NCI-H146 (cell line): ENCODE results near the gene TACR2.

ENCODE experiments used
- DNase-seq: peaks from one replicate; lab custom pipeline; 2025; lab: John Stamatoyannopoulos, UW

TACR2 gene

GRCh38 chr10:69416695-69417094, at the start of gene TACR2:
Gene TACR2 (minus strand): TSS chr10:69416918. CDS start chr10:69416323, 595 bp downstream.
- no peak for DNase-seq

GRCh38 chr10:69466158-69466490, 49.4 kb upstream of the TACR2 start:
- DNase-seq, result no peak

DNA sequence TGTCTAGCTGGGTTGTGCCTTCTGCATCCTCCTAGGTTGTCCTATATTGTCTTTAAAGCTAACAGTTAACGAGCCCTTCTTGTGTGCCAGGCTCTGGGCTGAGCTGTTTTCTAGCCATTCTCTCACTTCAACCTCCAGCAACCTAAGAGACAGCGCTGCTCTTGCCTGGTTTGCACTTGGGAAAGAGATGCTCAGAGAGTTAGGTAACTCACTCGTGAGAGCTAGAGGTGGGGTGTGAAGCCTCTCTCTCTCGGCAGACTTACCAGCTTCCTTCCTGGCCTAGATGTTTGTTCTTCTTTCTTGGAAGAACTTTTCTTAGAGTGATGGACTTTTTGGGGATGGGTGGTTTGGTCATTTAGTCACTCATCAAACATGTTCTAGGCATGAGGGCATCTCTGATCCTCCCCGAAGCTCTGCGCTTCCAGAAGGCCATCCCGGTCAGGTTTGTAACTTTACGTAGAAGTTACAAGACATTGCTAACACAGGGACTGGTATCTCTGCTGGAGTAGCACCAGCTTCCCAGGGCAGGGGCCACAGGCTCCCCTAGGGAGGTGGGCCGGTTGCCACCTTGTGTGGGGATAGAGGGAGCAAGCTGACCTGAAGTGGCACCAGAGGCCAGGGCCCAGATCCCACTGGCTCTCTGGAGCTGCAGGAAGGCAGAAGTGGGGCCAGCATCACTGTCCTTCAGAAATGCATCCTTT, 48.9 kb upstream of the TACR2 start:
- DNase-seq, result no peak

DNA sequence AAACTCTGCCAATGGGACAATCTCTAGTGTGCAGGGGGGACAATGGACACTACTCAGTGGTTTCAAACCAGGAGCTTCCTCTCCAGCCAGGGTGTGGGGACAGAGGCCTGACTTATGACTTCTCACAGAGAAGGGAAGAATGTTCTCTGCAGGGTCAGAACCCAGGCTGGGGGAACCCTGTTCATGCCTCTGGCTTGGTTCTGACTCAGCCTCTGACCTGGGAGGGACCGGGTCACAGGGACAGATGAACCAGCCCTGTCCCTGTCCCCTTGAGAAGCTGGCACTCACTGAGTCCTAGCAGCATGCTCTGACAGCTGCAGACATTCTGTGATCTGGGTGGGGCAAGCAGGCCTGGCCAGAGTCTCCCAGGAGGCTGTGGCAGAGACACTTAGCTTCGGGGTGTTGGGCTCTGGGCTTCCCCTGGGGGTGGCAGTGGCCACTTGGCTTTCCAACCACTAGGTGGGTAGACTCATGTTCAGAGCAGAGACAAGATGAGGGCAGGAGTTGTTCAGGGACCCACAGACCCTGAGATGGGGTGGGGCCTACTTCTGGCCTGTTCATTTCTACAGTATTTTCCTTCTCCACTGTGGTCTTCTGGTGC, 48.2 kb upstream of the TACR2 start:
- no peak for DNase-seq

GRCh38 chr10:69464401-69464800, 47.7 kb upstream of the TACR2 start:
- DNase-seq, result no peak

DNA sequence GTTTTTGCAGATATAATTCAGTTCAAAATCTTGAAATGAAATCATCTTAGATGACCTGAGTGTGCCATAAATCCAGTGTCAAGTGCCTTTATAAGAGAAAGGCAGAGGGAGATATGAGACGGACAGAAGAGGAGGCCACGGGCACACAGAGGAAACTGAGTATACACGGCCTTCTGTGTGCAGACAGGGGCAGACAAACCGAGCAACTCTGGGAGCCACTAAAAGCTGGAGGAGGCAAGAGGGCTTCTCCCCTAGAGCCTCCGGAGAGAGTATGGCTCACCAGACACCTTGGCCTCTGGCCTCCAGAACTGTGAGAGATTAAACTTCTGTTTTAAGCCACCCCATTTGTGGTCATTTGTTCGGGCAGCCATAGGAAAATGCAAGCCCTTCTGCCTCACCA, 47.2 kb upstream of the TACR2 start:
- DNase-seq, result no peak

DNA sequence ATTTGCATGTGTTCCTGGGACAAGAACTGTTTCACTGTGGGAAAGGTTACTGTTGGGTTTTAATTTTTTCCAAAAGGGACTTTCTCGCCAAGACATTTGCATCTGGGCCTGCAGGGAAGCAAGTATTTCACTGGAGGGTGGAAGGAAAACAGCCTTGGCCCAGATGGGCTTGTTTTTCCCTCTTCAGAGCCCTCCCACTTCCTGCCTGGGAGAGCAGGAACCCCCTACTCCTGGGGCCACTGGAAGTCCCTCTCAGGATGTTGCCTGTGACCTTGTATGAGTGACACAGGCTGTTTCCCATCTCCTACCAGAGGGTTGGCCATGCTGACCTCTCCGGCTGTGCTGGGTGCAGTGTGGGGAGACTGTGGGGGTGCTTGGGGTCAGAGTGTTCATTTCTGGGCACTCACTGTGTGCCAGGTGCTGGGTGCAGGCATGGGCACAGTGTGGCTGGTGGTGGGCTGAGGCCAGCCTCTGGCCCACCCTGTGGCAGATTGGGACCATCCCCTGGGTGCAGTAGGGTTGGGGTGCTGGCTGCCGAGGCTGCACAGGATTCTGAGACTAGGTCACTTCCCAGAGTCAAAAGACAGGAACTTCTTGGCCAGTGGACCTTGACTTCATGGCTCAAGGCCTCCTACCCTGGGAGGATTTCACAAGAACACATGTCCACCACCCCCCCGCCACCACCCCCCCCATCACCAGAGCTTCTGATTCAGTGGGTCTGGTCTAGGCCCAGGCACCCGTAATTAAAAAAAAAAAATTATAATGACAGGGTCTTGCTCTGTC, 44.7 kb upstream of the TACR2 start:
- no peak for DNase-seq

DNA sequence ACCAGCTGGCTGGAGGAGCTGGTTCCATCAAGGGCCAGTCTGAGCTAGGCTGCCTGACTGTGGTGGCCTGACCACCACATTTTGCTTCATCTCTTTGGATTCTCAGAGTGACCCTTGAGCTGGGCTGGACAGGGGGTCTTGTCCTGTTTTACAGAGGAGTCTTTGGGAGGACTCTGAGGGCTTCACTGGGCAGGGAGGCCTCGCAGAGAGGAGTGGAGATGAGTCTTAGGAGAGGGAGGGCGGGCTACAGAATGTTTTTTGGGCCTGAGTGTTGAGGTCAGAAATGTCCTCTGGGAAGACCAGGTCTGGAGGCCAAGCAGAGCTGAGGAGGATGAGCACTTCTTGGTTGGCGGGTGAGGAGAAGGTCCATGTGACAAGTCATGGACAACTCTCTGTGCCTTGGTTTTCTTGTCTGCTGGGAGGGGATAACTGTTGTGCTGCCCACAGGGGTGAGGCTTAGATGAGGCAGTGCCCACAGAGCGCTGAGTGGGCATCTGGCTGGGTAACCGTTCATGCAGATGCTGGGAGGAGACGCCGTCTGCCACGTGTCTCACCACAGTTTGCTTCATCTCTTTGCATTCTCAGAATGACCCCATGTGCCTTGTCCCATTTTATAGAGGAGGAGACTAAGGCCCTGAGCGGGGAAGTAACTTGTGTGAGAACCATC, 44.0 kb upstream of the TACR2 start:
- no peak for DNase-seq

- no peak for DNase-seq
These were observed 43.3 kb upstream of the TACR2 start for GRCh38 chr10:69459893-69460575.

- no peak for DNase-seq
These were observed 42.5 kb upstream of the TACR2 start for GRCh38 chr10:69459101-69459790.

DNA sequence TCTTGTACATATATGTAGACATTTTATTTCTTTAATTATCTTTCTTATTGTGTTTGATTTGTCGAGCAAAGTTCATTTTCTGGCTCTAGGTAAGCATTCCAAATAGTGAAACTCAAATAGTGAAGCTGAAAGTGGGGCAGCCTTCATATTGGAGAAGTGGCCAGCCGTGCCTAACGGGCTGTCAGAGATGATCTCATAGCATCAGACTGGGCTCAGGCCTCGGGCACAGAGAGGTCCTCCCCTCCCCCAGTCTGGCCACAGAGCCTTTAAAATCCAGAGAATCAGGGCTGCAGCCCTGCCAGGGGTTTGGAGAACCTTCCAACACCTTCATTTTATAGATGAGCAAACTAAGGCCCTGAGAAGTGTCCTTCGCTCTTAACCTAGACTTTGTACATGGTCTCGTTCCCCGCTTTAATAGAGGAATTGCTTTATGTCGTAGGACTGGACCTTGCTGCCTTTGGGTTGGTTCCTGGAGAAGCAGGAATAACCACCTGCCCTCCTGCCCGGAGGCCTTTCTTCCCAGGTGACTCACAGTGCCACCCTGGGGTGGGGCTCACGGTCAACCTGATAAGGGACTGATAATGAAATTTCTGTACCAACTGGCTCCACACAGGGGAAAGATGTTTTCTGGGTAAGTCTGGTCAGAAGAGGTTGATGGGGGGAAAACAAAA, 41.8 kb upstream of the TACR2 start:
- peak; percentile 88 for DNase-seq

DNA sequence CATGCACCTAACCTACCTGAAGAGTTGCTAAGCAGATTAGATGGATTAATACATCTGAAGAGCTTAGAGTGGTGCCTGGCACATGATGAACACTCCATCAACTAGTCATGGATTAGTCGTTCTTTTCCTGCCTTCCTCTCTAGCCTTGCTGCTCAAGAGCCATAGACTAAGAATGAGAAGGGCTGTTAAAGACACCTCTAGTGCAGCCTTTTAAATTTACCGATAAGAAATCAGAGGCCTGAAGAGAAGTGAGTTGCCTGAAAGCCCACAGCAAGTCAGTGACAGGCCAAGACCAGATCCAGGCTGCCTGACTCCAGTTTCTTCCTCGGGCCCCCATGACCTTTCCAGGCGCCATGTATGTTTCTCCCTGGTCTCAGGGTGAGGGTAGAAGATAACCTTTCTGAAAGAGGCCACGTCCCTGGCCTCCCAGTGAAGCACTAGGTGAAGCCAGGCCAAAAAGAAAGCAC, 41.1 kb upstream of the TACR2 start:
- DNase-seq, result no peak

GRCh38 chr10:69456880-69457693, 40.4 kb upstream of the TACR2 start:
- DNase-seq, result no peak

DNA sequence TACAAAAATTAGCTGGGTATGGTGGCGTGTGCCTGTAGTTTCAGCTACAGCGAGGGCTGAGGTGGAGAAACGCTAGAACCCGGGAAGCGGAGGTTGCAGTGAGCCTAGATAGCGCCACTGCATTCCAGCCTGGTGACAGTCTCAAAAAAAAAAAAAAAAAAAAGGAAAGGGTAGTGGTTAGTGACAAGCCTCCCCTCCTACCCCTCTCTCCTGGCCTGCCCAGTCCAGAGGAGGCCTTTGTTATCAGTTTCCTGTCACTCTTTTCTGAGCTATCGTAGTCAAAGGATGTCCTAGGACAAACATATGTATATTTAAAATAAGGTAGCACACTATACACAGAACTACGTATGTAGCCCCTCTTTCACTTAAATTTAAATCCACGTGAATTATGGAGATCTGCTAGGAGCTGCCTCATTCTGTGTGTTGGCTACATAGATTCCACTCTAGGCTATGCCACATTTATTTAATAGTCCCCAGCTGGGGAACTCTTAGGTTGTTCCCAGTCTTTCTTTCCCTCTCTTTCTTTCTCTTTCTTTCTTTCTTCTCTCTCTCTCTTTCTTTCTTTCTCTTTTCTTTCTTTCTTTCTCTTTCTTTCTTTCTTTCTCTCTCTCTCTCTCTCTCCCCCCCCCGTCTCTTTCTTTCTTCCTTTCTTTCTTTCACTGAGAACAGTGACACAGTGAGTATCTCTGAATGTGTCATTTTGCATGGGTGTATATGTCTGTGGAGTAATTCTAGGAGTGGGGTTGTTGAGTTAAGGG, 38.5 kb upstream of the TACR2 start:
- no peak for DNase-seq

- DNase-seq, result no peak
These were observed 37.1 kb upstream of the TACR2 start for GRCh38 chr10:69453795-69454194.

DNA sequence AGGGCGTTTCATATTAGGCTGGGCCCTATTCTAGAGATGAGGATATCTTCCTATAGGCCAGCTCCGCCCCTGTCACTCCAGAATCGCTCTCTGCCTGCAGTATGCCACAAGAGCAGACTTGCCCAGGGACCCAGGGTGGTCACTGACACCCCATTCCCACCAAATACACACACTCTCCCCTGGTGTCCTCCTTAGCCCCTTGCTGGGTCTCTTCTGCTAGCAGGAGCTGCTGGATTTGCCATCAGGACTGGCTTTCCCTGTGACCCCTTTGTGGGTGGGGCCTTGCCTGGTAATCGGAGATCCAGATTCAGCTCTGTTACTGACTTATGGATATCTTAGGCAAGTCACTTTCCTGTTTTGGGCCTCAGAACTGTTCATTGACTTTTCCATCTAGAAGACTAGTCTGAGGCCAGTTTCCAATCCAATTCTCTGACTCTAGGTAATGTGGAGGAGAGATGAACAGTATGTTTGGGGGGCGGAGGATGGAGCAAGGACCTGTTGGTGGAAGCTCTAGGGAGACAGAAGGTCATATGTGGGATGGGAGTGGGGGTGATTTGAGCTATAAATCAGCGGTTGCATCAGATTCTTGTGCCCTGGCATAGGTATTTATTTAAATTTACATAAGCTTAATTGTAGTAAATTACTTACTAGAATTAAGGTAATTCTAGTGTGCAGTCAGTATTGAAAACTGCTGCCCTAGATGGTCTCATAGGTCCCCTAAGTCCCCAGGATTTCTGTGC, 36.1 kb upstream of the TACR2 start:
- no peak for DNase-seq

GRCh38 chr10:69451784-69452251, 35.1 kb upstream of the TACR2 start:
- peak; percentile 70 for DNase-seq

DNA sequence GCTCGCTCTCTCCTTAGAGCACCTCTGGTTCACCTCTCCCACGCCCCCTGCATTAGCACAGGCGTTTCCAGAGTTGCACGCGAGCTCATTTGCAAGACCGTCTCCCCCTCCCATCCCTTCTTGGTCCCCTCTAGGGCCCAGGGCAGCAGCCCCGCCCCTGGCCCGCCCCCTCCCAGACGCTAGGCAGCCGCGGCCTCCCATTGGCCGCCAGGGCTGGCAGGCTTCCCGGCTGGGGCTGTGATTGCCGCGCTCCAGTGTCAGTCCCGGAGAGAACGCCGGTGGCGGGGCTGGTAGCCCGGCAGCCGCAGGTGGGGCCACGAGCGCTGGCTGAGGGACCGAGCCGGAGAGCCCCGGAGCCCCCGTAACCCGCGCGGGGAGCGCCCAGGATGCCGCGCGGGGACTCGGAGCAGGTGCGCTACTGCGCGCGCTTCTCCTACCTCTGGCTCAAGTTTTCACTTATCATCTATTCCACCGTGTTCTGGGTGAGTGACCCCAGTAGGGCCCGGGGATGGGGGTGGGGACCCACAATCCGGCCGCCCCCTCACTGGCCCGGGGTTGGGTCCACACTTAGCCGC, 34.6 kb upstream of the TACR2 start, which contains the start of gene TSPAN15:
Gene TSPAN15, plus strand, starts transcription at position 257 of the 575 bp plus-strand sequence. Its CDS starts 130 bp downstream, at position 387.
- DNase-seq, result peak; percentile 93
